HepG2 (cell line): ENCODE results near the gene PIANP. TPM values are rescaled to one million over a fixed set of nuclear protein-coding genes. Genes with fewer than 3 reads are reported as not detected.
A peak's percentile ranks its signal among the peaks of the same experiment; 100 is the strongest.

Experiments used
- BHLHE40 ChIP-seq: IDR thresholded peaks from 2 replicates; pipeline ENCODE4 v1.6.1; 2011; ENCODE audit warnings: low read length, improper control_type of control experiment
- ELF3 ChIP-seq: IDR thresholded peaks from 2 replicates; pipeline ENCODE4 v1.6.1; 2016; ENCODE audit warnings: missing genetic modification reagents, missing compliant biosample characterization
- HNRNPUL1 ChIP-seq: fragments of 200-400 bp; formaldehyde crosslinking; IDR thresholded peaks from 2 replicates; pipeline ENCODE4 v1.6.1; 2017; ENCODE audit warnings: low read depth, mild to moderate bottlenecking, low read length, moderate library complexity
- ISX ChIP-seq: sonication (generic); formaldehyde crosslinking; conservative IDR thresholded peaks from 2 replicates; pipeline ENCODE4 v1.5.0; 2020; ENCODE audit warnings: missing genetic modification reagents
- MIER3 ChIP-seq: IDR thresholded peaks from 2 replicates; pipeline ENCODE4 v1.6.1; 2016; ENCODE audit warnings: missing compliant biosample characterization, borderline replicate concordance
- NFATC3 ChIP-seq: sonication (generic); formaldehyde crosslinking; IDR thresholded peaks from 2 replicates; pipeline ENCODE4 v1.5.1; 2020; ENCODE audit warnings: mild to moderate bottlenecking, missing genetic modification reagents
- PAX8 ChIP-seq: sonication (generic); formaldehyde crosslinking; IDR thresholded peaks from 2 replicates; pipeline ENCODE4 v1.8.0; 2022; ENCODE audit warnings: mild to moderate bottlenecking, missing genetic modification reagents, borderline replicate concordance
- RFXAP ChIP-seq: sonication (generic); formaldehyde crosslinking; IDR thresholded peaks from 2 replicates; pipeline ENCODE4 v1.4.0; 2020; ENCODE audit warnings: missing genetic modification reagents, borderline replicate concordance
- SALL2 ChIP-seq: sonication (generic); formaldehyde crosslinking; IDR thresholded peaks from 2 replicates; pipeline ENCODE4 v1.8.1; 2023; ENCODE audit warnings: mild to moderate bottlenecking, missing genetic modification reagents, inconsistent platforms
- TARDBP ChIP-seq: sonication (generic); formaldehyde crosslinking; IDR thresholded peaks from 2 replicates; pipeline ENCODE4 v1.8.0; 2022; ENCODE audit warnings: mild to moderate bottlenecking, missing genetic modification reagents
- ZNF180 ChIP-seq: sonication (generic); formaldehyde crosslinking; IDR thresholded peaks from 2 replicates; pipeline ENCODE4 v1.4.0; 2020; ENCODE audit warnings: low read depth, missing genetic modification reagents, borderline replicate concordance
- ZNF501 ChIP-seq: sonication (generic); formaldehyde crosslinking; IDR thresholded peaks from 2 replicates; pipeline ENCODE4 v1.5.1; 2020; ENCODE audit warnings: mild to moderate bottlenecking, moderate library complexity, missing genetic modification reagents
- ZNF720 ChIP-seq: sonication (generic); formaldehyde crosslinking; IDR thresholded peaks from 2 replicates; pipeline ENCODE4 v1.4.0; 2020; ENCODE audit warnings: missing genetic modification reagents
- ZNF780A ChIP-seq: sonication (generic); formaldehyde crosslinking; IDR thresholded peaks from 2 replicates; pipeline ENCODE4 v1.8.0; 2022; ENCODE audit warnings: mild to moderate bottlenecking, missing genetic modification reagents, moderate library complexity
- ZSCAN12 ChIP-seq: sonication (generic); formaldehyde crosslinking; IDR thresholded peaks from 2 replicates; pipeline ENCODE4 v1.9.0; 2021; ENCODE audit warnings: mild to moderate bottlenecking, missing genetic modification reagents
- polyA plus RNA-seq, 8 experiments: library from polyadenylated mRNA; depleted of rRNA in 3 of 8; stranded (reverse) in 7 of 8; unstranded in 1 of 8; fragments of >200 nt; fragmentation: Illumina TruSeq in 4 of 8; extraction: Trizol in 4 of 8; gene quantifications; 2 replicates each; pipeline versions ENCODE4 v1.2.1 to v1.2.3, GENCODE V29; 2011 to 2016; ENCODE audit warnings: low read depth in 4 of 8, missing spikeins in 1 of 8, mixed read lengths in 1 of 8; ENCODE audit not compliant: insufficient read depth in 1 of 8
- total RNA-seq, 5 experiments: library from RNA; depleted of rRNA; stranded (reverse); fragments of >200 nt; fragmentation: Illumina TruSeq; extraction: Trizol; gene quantifications; 2 replicates each; pipeline ENCODE4 v1.2.3, GENCODE V29; 2016; ENCODE audit warnings: low read depth in 1 of 5
- TF ChIP-seq, protein P1 (sequence below): sonication (generic); formaldehyde crosslinking; IDR thresholded peaks from 2 replicates; pipeline ENCODE4 v1.8.0; 2022; ENCODE audit warnings: missing genetic modification reagents, mild to moderate bottlenecking, borderline replicate concordance
- TF ChIP-seq, protein P2 (sequence below): sonication (generic); formaldehyde crosslinking; IDR thresholded peaks from 2 replicates; pipeline ENCODE4 v1.5.1; 2020; ENCODE audit warnings: missing genetic modification reagents, mild to moderate bottlenecking, borderline replicate concordance
- TF ChIP-seq, protein P3 (sequence below): sonication (generic); formaldehyde crosslinking; IDR thresholded peaks from 2 replicates; pipeline ENCODE4 v1.4.0; 2020; ENCODE audit warnings: missing genetic modification reagents
- TF ChIP-seq, protein P4 (sequence below): IDR thresholded peaks from 2 replicates; pipeline ENCODE4 v1.6.1; 2016; ENCODE audit warnings: missing biosample characterization, missing genetic modification reagents, low read depth

PIANP gene
- total and polyA plus RNA-seq, 2 of the 13 experiments (the other 11 are each of a cell fraction or from before 2014, with no cell fraction given): not detected

DNA sequence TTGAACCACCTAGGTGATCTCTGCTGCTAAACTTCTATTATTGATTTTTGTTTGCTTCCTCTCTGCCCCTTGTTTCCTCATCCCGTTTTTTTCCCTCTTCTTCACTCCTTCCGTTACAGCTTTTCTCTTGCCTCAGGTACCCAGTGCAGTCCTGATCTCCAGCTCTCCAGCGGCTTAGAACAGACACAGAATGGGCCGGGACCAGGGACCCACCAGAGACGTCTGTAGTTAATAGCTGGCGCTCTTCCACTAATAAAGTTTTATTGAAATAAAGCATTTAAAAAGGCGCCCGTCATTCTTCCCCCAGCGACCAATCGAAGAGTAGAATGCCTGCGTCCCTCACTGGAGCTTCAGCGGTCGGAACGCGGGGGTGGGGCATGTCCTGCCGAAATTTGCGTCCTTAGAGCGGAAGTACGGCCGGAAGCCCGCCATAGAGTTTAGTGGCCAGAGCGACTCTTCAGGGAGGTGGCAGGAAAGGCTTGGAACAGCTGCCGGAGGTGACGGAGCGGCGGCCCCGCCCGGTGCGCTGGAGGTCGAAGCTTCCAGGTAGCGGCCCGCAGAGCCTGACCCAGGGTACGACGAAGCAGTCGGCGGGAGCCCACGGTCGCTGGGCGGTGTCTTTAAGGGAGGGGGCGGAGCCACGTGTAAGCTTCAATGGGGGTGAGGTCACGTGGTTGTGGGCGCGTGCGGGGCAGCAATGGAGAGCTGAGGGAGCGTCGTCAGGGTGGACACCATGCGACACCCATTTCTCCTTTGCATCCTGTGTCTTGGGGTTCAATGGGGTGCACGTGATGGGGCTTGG is 23.2 kb upstream of the PIANP start, which contains the start of gene COPS7A (continued):
- TF ChIP-seq, protein P1, sequence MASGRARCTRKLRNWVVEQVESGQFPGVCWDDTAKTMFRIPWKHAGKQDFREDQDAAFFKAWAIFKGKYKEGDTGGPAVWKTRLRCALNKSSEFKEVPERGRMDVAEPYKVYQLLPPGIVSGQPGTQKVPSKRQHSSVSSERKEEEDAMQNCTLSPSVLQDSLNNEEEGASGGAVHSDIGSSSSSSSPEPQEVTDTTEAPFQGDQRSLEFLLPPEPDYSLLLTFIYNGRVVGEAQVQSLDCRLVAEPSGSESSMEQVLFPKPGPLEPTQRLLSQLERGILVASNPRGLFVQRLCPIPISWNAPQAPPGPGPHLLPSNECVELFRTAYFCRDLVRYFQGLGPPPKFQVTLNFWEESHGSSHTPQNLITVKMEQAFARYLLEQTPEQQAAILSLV: peak; percentile 84
- TF ChIP-seq ZSCAN12 (CRISPR knock-in tag): no peak
- peak; percentile 95 for TF ChIP-seq SALL2 (CRISPR knock-in tag)
- TF ChIP-seq, protein P2, sequence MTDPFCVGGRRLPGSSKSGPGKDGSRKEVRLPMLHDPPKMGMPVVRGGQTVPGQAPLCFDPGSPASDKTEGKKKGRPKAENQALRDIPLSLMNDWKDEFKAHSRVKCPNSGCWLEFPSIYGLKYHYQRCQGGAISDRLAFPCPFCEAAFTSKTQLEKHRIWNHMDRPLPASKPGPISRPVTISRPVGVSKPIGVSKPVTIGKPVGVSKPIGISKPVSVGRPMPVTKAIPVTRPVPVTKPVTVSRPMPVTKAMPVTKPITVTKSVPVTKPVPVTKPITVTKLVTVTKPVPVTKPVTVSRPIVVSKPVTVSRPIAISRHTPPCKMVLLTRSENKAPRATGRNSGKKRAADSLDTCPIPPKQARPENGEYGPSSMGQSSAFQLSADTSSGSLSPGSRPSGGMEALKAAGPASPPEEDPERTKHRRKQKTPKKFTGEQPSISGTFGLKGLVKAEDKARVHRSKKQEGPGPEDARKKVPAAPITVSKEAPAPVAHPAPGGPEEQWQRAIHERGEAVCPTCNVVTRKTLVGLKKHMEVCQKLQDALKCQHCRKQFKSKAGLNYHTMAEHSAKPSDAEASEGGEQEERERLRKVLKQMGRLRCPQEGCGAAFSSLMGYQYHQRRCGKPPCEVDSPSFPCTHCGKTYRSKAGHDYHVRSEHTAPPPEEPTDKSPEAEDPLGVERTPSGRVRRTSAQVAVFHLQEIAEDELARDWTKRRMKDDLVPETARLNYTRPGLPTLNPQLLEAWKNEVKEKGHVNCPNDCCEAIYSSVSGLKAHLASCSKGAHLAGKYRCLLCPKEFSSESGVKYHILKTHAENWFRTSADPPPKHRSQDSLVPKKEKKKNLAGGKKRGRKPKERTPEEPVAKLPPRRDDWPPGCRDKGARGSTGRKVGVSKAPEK (CRISPR knock-in tag): no peak
- peak; percentile 10; the same call in 1 of the 2 replicates for TF ChIP-seq NFATC3
- peak; percentile 86; the same call in 1 of the 2 replicates for TF ChIP-seq TARDBP
- TF ChIP-seq ZNF780A: no peak
- TF ChIP-seq ELF3 (CRISPR knock-in tag): peak; percentile 74; the same call in 1 of the 2 replicates
- no peak for TF ChIP-seq PAX8 (CRISPR knock-in tag)
- TF ChIP-seq ZNF720 (CRISPR knock-in tag): no peak
- TF ChIP-seq, protein P3, sequence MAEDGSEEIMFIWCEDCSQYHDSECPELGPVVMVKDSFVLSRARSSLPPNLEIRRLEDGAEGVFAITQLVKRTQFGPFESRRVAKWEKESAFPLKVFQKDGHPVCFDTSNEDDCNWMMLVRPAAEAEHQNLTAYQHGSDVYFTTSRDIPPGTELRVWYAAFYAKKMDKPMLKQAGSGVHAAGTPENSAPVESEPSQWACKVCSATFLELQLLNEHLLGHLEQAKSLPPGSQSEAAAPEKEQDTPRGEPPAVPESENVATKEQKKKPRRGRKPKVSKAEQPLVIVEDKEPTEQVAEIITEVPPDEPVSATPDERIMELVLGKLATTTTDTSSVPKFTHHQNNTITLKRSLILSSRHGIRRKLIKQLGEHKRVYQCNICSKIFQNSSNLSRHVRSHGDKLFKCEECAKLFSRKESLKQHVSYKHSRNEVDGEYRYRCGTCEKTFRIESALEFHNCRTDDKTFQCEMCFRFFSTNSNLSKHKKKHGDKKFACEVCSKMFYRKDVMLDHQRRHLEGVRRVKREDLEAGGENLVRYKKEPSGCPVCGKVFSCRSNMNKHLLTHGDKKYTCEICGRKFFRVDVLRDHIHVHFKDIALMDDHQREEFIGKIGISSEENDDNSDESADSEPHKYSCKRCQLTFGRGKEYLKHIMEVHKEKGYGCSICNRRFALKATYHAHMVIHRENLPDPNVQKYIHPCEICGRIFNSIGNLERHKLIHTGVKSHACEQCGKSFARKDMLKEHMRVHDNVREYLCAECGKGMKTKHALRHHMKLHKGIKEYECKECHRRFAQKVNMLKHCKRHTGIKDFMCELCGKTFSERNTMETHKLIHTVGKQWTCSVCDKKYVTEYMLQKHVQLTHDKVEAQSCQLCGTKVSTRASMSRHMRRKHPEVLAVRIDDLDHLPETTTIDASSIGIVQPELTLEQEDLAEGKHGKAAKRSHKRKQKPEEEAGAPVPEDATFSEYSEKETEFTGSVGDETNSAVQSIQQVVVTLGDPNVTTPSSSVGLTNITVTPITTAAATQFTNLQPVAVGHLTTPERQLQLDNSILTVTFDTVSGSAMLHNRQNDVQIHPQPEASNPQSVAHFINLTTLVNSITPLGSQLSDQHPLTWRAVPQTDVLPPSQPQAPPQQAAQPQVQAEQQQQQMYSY: no peak
- TF ChIP-seq ZNF180: peak; percentile 33; the same call in 1 of the 2 replicates
- TF ChIP-seq BHLHE40: peak; percentile 87
- TF ChIP-seq MIER3 (CRISPR knock-in tag): peak; percentile 90
- peak; percentile 57; the same call in 1 of the 2 replicates for TF ChIP-seq RFXAP (CRISPR knock-in tag)
- TF ChIP-seq HNRNPUL1: no peak
- TF ChIP-seq ZNF501 (CRISPR knock-in tag): peak; percentile 86; the same call in 1 of the 2 replicates
- TF ChIP-seq, protein P4, sequence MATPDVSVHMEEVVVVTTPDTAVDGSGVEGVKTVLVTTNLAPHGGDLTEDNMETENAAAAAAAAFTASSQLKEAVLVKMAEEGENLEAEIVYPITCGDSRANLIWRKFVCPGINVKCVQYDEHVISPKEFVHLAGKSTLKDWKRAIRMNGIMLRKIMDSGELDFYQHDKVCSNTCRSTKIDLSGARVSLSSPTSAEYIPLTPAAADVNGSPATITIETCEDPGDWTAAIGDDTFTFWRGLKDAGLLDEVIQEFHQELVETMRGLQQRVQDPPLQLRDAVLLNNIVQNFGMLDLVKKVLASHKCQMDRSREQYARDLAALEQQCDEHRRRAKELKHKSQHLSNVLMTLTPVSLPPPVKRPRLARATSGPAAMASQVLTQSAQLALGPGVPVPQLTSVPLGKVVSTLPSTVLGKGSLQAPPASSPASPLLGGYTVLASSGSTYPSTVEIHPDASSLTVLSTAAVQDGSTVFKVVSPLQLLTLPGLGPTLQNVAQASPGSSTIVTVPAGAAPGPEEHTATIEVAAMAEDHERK (CRISPR knock-in tag): peak; percentile 77; the same call in 1 of the 2 replicates
- no peak; the same call in 1 of the 2 replicates for TF ChIP-seq ISX
